Measurements from ENCODE around the gene LNP1. TPM values are rescaled to one million over a fixed set of nuclear protein-coding genes. Genes with fewer than 3 reads are reported as not detected.

Gene LNP1
- total RNA-seq, 6 experiments from 2014 or later = 0.89 to 1.9 (median 1.7) TPM

- intact Hi-C loops (cut with DNase I) = no loop called here
- 83% methylated on average over 1 of the region's 2 CpGs for WGBS (ENCODE audit: insufficient coverage, low coverage, low lambda C conversion rate, missing lambda C conversion rate)
- Histone ChIP-seq H3K4me1 (peaks cover 0 to 21% (median 9%) of the 10 kb centered on the region in 4 donors), H3K9me3 (no peaks in the 10 kb centered on the region), H3K4me3 (no peak overlapping the region), H3K27me3 (no peaks in the 10 kb centered on the region), H3K36me3 (no peaks in the 10 kb centered on the region), H3K27ac (no peak overlapping the region)
- TF ChIP-seq CTCF (IDR thresholded peaks at IDR 0.05) (no peak), POLR2A (IDR thresholded peaks at IDR 0.05) (no peak)
- no peak for ATAC-seq
- DNase-seq = no peak
Observed at GRCh38 chr3:100424261-100424660, 22.9 kb downstream of the LNP1 start.

DNA sequence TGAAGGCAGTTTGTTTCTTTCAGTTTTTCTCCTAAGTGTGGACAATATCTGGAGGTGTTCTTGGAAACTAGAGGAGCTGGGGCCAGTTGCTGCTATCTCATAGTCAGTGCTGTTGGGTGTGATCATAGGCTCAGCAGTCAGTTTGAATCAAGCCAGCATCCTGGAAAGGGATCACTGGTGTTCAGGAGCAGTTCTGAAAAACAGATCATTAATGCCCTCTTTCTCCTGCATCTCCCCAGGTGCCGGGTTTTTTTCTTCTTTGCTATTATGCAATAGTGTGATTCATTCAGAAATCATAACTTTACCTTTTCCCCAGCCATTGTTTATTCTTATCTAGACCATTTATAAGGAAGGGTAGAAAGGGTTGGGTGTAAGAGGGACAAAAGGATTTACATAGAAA is 24.0 kb downstream of the LNP1 start:
- no peak for DNase-seq
- H3K36me3 ChIP-seq = no peaks in the 10 kb centered on the region
- intact Hi-C loops (cut with DNase I) = no loop called here
- H3K4me1 ChIP-seq = peaks cover 0 to 21% (median 10%) of the 10 kb centered on the region in 4 donors
- no peaks in the 10 kb centered on the region for H3K9me3 ChIP-seq
- no peaks in the 10 kb centered on the region for H3K27me3 ChIP-seq
- H3K27ac ChIP-seq = no peak overlapping the region
- no peak overlapping the region for H3K4me3 ChIP-seq
- peak in 3 of 4 donors; percentile 11 to 54 (median 36) for ATAC-seq
- 27% methylated on average over 1 of the region's 1 CpG for WGBS (ENCODE audit: insufficient coverage, low coverage, low lambda C conversion rate, missing lambda C conversion rate)
- TF ChIP-seq POLR2A (IDR thresholded peaks at IDR 0.05) (no peak), CTCF (IDR thresholded peaks at IDR 0.05) (no peak)

DNA sequence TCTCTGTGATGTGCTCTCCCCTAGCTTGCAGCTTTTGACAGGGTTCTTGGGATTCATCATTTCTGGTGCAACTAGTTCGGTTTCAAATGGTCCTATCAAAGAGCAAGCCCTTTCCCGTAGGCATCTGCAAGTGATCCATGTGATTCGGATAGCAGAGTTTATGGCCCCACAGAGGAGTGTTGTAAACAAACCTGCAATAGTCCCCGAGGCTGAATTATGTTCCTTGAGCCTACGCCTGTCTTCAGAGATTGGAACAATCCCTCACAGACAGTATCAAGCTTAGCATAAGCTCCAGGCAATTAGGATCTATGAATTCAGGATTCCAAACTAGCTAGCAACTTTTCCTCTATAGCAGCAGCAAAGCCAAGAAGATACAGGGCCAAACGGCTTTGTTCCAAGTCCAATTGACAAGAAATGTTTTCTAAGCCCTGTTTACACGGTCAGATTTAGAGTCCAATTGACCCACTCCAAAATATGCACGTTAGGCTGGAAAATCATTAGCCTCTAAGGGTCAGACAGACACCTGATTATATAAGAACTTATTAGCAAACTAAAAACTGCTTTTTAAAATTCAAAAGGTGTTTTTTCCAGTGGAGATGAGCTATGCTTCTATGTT is 24.8 kb downstream of the LNP1 start:
- no peak for TF ChIP-seq CTCF (IDR thresholded peaks at IDR 0.05)
- no peak for TF ChIP-seq POLR2A (IDR thresholded peaks at IDR 0.05)
- no peaks in the 10 kb centered on the region for H3K9me3 ChIP-seq
- H3K36me3 ChIP-seq = no peaks in the 10 kb centered on the region
- H3K4me3 ChIP-seq = peak overlapping the region in 1 of 3 donors; percentile 15
- DNase-seq (peak in 1 of 3 donors; percentile 66), ATAC-seq (peak; percentile 80 to 89 (median 86))
- intact Hi-C loops (cut with DNase I) = no loop called here
- no peaks in the 10 kb centered on the region for H3K27me3 ChIP-seq
- 22% methylated on average over 8 of the region's 8 CpGs for WGBS (ENCODE audit: insufficient coverage, low coverage, low lambda C conversion rate, missing lambda C conversion rate)
- H3K4me1 ChIP-seq = peaks cover 0 to 25% (median 10%) of the 10 kb centered on the region in 4 donors
- H3K27ac ChIP-seq = peak overlapping the region in 2 of 3 donors; percentile 49 to 62

DNA sequence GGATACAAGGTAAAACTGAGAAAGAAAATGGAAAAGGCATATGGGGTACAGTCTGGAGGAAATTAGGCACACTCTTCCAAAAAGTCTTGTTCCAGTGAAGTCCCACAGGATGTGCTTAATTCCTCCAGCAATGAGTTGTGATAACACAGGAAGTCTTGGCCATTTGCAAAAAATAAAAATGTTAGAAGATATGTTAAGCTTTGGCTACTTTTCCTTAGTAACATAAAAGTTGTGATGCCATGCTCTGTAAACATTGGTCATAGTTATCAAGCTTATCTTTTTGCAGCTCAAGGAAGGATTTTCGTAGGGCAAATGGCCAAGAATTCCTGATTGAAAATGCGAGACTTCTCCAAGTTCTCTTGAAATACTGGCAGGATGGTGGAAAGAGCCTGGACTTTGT is 26.4 kb downstream of the LNP1 start:
- Histone ChIP-seq H3K4me3 (no peak overlapping the region), H3K4me1 (peaks cover 0 to 25% (median 10%) of the 10 kb centered on the region in 4 donors), H3K27me3 (no peaks in the 10 kb centered on the region), H3K27ac (no peak overlapping the region), H3K9me3 (no peaks in the 10 kb centered on the region), H3K36me3 (no peaks in the 10 kb centered on the region)
- no peak for TF ChIP-seq POLR2A (IDR thresholded peaks at IDR 0.05)
- ATAC-seq = peak in 2 of 4 donors; percentile 16 to 46
- DNase-seq = no peak
- intact Hi-C loops (cut with DNase I) = no loop called here
- WGBS (ENCODE audit: insufficient coverage, low coverage, low lambda C conversion rate, missing lambda C conversion rate) = 57% methylated on average over 2 of the region's 2 CpGs

DNA sequence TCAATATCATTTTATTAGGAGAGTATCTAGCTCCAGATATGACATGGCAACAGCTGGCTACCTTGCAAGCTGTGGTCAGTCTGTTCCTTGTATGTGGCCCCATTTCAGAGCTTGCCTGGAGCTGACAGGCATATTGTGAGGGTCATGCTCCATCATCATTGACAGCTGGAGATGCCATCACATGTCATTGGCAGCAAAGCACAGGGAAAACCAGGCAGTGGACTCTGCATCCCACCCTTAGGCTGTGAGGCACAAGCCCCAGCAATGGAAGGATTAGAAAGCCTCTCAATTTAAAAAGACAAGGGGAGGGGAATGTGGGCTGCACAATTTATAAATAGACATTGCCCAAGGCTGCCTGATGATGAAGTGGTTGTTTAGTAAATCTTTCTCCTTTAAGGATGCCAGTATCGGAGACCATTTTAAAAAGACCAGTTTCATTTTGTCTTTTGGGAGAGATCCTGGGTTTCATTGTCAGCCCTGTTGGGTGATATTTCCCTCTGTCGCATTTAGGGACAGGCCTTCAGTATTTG is 27.9 kb downstream of the LNP1 start:
- Histone ChIP-seq H3K4me1 (peaks cover 0 to 25% (median 10%) of the 10 kb centered on the region in 4 donors), H3K9me3 (no peaks in the 10 kb centered on the region), H3K4me3 (no peak overlapping the region), H3K27me3 (no peaks in the 10 kb centered on the region), H3K27ac (no peak overlapping the region), H3K36me3 (no peaks in the 10 kb centered on the region)
- intact Hi-C loops (cut with DNase I) = no loop called here
- WGBS (ENCODE audit: insufficient coverage, low coverage, low lambda C conversion rate, missing lambda C conversion rate) = 90% methylated on average over 1 of the region's 2 CpGs
- ATAC-seq (no peak), DNase-seq (no peak)
- no peak for TF ChIP-seq POLR2A (IDR thresholded peaks at IDR 0.05)
- TF ChIP-seq CTCF (IDR thresholded peaks at IDR 0.05) = no peak

Data from right lobe of liver (tissue), 6 donors.